GM18861 (cell line): ENCODE data around the gene PAFAH1B1.
"Not testable (repeated sequence)": the region's sequence is repeated elsewhere in the genome, so short reads cannot be mapped to it uniquely, and the experiment has no call there.

ENCODE experiments used
- ATAC-seq: cut with Tn5 transposase; IDR thresholded peaks from one replicate; pipeline ENCODE4 v1.9.1; 2021; ENCODE audit not compliant: unreplicated experiment

PAFAH1B1 gene

GRCh38 chr17:2688351-2689342, 95.2 kb downstream of the PAFAH1B1 start:
- ATAC-seq, result no peak

GRCh38 chr17:2689411-2690164, 96.1 kb downstream of the PAFAH1B1 start:
- ATAC-seq, result no peak

- no peak for ATAC-seq
Observed at GRCh38 chr17:2690165-2691068, 97.0 kb downstream of the PAFAH1B1 start.

GRCh38 chr17:2691069-2691871, 97.8 kb downstream of the PAFAH1B1 start:
- ATAC-seq, result no peak

- no peak for ATAC-seq
Observed at GRCh38 chr17:2691965-2692780, 98.7 kb downstream of the PAFAH1B1 start.

GRCh38 chr17:2692781-2693135, 99.3 kb downstream of the PAFAH1B1 start:
- ATAC-seq, result no peak

GRCh38 chr17:2693561-2694380, 100.3 kb downstream of the PAFAH1B1 start:
- no peak for ATAC-seq

- no peak for ATAC-seq
Observed at GRCh38 chr17:2694381-2695242, 101.2 kb downstream of the PAFAH1B1 start.

- no peak for ATAC-seq
Observed at GRCh38 chr17:2695243-2695960, 101.9 kb downstream of the PAFAH1B1 start.

- no peak for ATAC-seq
Observed at GRCh38 chr17:2695961-2696760, 102.7 kb downstream of the PAFAH1B1 start.

- no peak for ATAC-seq
Observed at GRCh38 chr17:2697611-2698162, 104.2 kb downstream of the PAFAH1B1 start.

- not testable (repeated sequence) for ATAC-seq
Observed at GRCh38 chr17:2699216-2699805, 105.9 kb downstream of the PAFAH1B1 start.

- no peak for ATAC-seq
Observed at GRCh38 chr17:2700030-2700490, 106.6 kb downstream of the PAFAH1B1 start.

- no peak for ATAC-seq
Observed at GRCh38 chr17:2700491-2701141, 107.2 kb downstream of the PAFAH1B1 start.
